HFF-Myc (cell line): Measurements from ENCODE around the gene LUC7L.

Experiments
- DNase-seq: peaks from one replicate; pipeline ENCODE4 v3.0.0-alpha.2; 2011; ENCODE audit warnings: low read depth; ENCODE audit errors: extremely low read depth
- H3K4me3 ChIP-seq: replicated peaks from 2 replicates; pipeline ENCODE4 v1.5.1; 2011; ENCODE audit warnings: low read depth, mild to moderate bottlenecking, control low read depth, low read length
- CTCF ChIP-seq: IDR thresholded peaks from 2 replicates; pipeline ENCODE4 v1.5.1; 2012; ENCODE audit warnings: mild to moderate bottlenecking, low read depth, low read length, control low read depth; ENCODE audit errors: missing control alignments

LUC7L gene

DNA sequence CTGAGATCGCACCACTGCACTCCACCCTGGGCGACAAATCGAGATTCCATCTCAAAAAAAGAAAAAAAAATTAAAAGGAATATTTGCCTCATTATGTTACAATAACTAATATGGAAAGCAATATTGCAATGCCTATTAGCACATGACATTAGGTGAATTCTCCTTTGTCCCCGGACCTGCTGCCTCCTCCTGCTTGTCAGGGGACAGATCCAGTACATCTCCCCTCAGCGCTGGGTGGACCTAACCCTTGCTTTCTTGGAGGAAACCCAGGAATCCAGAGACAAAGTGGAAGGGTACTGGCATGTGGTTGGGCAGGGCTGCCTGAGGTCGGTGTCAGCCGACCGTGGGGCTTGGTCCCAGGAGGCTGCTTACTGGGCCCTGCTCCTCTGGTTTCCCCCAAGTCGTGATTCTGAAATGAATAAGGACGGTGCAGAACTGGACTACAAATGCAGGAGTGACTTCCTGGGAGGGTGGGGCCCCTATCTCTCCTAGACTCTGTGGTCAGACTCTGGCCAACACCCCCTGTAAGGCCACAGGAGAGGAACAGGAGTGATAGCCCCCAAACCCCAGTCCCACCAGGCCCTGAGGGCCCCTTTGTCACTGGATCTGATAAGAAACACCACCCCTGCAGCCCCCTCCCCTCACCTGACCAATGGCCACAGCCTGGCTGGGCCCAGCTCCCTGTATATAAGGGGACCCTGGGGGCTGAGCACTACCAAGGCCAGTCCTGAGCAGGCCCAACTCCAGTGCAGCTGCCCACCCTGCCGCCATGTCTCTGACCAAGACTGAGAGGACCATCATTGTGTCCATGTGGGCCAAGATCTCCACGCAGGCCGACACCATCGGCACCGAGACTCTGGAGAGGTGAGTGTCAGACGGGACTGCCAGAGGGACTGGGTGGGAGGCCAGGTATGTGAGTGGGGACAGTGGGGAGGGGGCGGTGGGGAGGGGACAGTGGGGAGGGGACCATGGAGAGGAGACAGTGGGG, 76.8 kb downstream of the LUC7L start, which contains the start of gene HBZ:
HBZ (plus strand) TSS at position 504 of the 988 bp plus-strand sequence; CDS start at position 770, 266 bp downstream.
- no peak for TF ChIP-seq CTCF
- H3K4me3 ChIP-seq = no peak within 1 kb of the TSS
- DNase-seq = no peak

DNA sequence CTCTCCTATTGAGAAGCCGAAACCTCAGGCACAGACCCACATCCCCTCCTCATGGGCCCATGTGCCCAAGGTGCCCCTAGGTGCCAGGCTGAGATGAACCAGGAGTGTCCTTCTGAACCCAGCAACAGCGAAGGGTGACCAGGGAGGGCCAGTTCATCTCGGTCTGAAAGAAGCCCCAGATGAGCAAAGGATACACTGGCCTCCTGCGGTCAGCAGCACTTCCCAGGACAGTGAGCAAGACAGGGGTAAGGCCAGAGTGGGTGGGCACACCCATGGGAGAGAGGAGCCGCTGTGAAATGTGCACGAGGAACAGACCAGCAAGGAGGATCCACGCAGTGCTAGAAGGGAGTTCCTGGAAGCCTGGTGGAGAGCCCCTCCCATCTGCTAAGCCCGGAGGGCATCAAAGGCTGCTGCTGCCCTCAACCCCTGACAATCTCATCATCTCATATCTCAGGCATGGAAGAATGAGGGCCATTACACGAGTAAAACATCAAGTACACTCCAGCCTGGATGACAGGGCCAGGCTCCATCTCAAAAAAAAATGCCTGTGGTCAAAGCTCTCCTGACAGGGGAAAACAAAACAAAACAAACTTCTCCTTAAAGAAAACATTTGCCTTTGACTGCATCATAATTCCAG, 80.1 kb downstream of the LUC7L start:
- no peak for TF ChIP-seq CTCF
- DNase-seq = no peak
- H3K4me3 ChIP-seq = no peak overlapping the region

GRCh38 chr16:146646-147045, 82.6 kb downstream of the LUC7L start:
- TF ChIP-seq CTCF = no peak
- DNase-seq = no peak
- H3K4me3 ChIP-seq = no peak overlapping the region

- no peak for DNase-seq
- TF ChIP-seq CTCF = no peak
- no peak overlapping the region for H3K4me3 ChIP-seq
These were observed 84.4 kb downstream of the LUC7L start for GRCh38 chr16:144797-145252.

DNA sequence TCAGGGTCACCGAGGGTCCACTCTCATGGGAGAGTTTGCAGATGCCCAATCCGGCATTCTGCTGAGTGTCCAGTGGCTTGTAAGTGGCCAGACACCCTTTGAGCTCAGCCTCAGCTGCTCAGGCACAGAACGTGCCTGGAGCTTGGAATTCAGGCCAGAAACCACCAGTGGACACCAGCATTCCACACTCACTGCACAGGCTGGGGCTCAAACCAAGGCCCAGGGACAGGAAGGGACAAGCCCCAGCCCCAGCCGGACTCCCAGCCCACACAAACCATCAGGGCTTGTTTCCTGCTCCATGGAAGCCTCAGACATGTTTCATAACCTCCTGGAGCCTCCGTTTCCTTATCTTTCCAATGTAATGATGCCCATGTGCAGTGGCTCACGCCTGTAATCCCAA, 85.8 kb downstream of the LUC7L start:
- no peak overlapping the region for H3K4me3 ChIP-seq
- no peak for TF ChIP-seq CTCF
- no peak for DNase-seq

GRCh38 chr16:143047-143446, 86.2 kb downstream of the LUC7L start:
- TF ChIP-seq CTCF = no peak

More at GRCh38 chr16:143047-143446, 86.2 kb downstream of the LUC7L start:
- DNase-seq = no peak
- H3K4me3 ChIP-seq = no peak overlapping the region
